Peyer's patch (tissue), 4 donors: ENCODE data around the gene SLC15A1.

ENCODE experiments used
- POLR2A ChIP-seq, 2 donors: fragments of 450-650 bp; IDR thresholded peaks; one replicate each; pipeline ENCODE4 v1.5.1; 2017; ENCODE audit warnings: antibody characterized with exemption in 2 of 2, mild to moderate bottlenecking in 2 of 2, moderate library complexity in 2 of 2
- TF ChIP-seq, protein P1 (sequence below), 6 experiments: fragments of 450-650 bp in 4 of 6; fragments of 200-600 bp in 2 of 6; sonication (generic) in 1 of 6; IDR thresholded peaks; one replicate each; pipeline ENCODE4 v1.5.1; 2017 to 2019; ENCODE audit warnings: antibody characterized with exemption in 6 of 6, mild to moderate bottlenecking in 3 of 6, moderate library complexity in 1 of 6

DNA sequence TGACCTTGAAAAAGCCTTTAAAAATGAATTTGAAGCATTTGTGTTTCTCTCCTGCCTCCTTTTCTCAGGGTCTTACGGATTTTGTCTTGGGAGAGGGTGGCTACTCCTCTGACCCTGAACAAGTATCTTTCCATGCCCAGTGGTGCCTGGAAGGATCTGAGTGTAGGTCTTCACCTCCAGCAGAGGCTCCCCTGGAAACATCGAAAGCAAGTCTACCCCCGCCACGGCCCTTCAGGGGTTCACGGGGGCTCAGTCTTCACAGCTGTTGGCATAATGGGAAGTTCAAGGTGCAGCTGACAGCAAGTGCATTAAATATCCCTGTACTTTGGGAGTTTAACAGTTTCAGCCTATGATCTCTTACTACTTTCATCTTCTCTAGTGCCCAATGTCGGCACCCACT, 42.7 kb upstream of the SLC15A1 start:
- TF ChIP-seq, protein P1, sequence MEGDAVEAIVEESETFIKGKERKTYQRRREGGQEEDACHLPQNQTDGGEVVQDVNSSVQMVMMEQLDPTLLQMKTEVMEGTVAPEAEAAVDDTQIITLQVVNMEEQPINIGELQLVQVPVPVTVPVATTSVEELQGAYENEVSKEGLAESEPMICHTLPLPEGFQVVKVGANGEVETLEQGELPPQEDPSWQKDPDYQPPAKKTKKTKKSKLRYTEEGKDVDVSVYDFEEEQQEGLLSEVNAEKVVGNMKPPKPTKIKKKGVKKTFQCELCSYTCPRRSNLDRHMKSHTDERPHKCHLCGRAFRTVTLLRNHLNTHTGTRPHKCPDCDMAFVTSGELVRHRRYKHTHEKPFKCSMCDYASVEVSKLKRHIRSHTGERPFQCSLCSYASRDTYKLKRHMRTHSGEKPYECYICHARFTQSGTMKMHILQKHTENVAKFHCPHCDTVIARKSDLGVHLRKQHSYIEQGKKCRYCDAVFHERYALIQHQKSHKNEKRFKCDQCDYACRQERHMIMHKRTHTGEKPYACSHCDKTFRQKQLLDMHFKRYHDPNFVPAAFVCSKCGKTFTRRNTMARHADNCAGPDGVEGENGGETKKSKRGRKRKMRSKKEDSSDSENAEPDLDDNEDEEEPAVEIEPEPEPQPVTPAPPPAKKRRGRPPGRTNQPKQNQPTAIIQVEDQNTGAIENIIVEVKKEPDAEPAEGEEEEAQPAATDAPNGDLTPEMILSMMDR (IDR thresholded peaks at IDR 0.05), result no peak
- TF ChIP-seq POLR2A (IDR thresholded peaks at IDR 0.05), result no peak
